ENCODE results near the gene PTH. TPM values are rescaled to one million over a fixed set of nuclear protein-coding genes. Genes with fewer than 3 reads are reported as not detected.
A peak's percentile ranks its signal among the peaks of the same experiment; 100 is the strongest.

The PTH gene
- total RNA-seq, 2 donors from 2014 or later, result not detected

DNA sequence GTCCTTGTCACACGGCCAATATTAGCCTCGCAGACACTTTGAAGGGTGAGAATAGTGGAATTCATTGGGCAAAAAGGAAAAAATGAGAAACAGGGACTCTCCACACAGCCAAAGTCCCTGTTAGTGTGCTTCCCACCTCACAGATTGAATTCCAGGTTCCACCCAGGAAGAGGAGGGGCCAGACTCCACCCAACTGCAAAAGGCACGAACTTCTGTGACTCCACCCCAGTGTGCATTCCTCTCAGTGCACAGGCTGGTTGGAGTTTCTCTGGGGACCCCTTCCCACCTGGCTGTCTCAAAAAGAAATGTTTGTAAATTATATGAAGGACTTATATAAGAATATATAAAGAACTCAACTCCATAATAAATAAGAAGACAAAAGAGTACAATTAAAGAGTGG, 20.7 kb downstream of the PTH start:
- Histone ChIP-seq H3K9me3 (no peaks in the 10 kb centered on the region), H3K4me1 (no peaks in the 10 kb centered on the region), H3K27ac (no peak overlapping the region), H3K36me3 (no peaks in the 10 kb centered on the region), H3K4me3 (no peak overlapping the region), H3K27me3 (no peaks in the 10 kb centered on the region)
- DNase-seq (ENCODE audit: low spot score), result no peak
- TF ChIP-seq, protein P1, sequence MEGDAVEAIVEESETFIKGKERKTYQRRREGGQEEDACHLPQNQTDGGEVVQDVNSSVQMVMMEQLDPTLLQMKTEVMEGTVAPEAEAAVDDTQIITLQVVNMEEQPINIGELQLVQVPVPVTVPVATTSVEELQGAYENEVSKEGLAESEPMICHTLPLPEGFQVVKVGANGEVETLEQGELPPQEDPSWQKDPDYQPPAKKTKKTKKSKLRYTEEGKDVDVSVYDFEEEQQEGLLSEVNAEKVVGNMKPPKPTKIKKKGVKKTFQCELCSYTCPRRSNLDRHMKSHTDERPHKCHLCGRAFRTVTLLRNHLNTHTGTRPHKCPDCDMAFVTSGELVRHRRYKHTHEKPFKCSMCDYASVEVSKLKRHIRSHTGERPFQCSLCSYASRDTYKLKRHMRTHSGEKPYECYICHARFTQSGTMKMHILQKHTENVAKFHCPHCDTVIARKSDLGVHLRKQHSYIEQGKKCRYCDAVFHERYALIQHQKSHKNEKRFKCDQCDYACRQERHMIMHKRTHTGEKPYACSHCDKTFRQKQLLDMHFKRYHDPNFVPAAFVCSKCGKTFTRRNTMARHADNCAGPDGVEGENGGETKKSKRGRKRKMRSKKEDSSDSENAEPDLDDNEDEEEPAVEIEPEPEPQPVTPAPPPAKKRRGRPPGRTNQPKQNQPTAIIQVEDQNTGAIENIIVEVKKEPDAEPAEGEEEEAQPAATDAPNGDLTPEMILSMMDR (IDR thresholded peaks at IDR 0.05), result no peak

DNA sequence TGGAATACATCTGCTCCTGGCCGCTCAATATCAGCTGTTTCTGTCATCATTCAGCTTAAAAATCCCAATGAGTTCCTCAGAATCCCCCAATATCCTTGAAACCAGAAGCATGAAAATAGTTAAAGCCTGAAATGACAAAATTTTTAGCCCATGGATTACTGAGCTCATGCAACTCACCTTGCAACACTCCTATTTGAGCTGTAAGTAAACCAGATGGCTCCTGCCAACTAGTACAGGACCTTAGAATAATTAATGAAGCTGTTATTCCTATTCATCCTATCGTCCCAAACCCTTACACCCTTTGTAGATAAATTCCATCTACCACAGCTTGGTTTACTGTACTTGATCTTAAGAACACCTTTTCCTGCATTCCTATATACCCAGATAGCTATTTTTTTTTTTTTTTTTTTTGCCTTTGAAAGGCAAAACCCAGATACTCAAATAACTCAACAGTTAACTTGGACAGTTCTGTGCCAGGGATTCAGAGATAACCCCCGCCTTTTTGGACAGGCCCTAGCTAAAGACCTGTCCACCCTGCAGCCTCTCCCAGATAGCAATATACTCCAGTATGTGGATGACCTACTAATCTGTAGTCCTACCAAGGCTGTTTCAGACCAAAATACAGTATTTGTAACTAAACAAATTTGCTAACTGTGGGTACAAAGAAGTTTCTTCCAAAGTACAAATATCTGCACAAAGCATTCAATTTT, 22.6 kb downstream of the PTH start:
- no peaks in the 10 kb centered on the region for H3K36me3 ChIP-seq
- H3K27ac ChIP-seq, result no peak overlapping the region
- no peak overlapping the region for H3K4me3 ChIP-seq
- no peak for DNase-seq (ENCODE audit: low spot score)
- no peaks in the 10 kb centered on the region for H3K4me1 ChIP-seq
- H3K27me3 ChIP-seq, result no peaks in the 10 kb centered on the region
- TF ChIP-seq, protein P1 (IDR thresholded peaks at IDR 0.05), result no peak
- H3K9me3 ChIP-seq, result no peaks in the 10 kb centered on the region

DNA sequence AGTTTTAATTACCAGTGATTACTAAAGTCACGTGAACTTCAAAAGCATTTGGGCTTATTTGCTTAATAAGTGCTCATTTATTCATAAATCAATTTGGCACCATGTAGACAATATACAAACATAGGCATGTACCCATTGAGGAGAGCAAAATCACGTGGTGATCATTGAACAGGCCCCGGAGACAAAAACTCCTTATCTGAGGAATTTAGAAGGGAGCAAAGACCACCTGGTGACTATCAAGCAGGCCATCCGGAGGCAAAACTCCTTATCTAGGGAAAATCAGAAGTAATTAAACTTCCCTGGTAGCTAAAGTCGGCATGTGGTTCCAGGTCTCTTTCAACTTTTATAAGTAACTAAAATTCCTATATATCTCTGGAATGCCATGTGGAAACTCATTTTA, 27.0 kb downstream of the PTH start:
- TF ChIP-seq, protein P1 (IDR thresholded peaks at IDR 0.05), result no peak
- Histone ChIP-seq H3K9me3 (no peaks in the 10 kb centered on the region), H3K27ac (no peak overlapping the region), H3K36me3 (no peaks in the 10 kb centered on the region), H3K4me1 (peaks cover 0 to 5% of the 10 kb centered on the region in 2 donors), H3K27me3 (no peaks in the 10 kb centered on the region), H3K4me3 (no peak overlapping the region)
- no peak for DNase-seq (ENCODE audit: low spot score)

DNA sequence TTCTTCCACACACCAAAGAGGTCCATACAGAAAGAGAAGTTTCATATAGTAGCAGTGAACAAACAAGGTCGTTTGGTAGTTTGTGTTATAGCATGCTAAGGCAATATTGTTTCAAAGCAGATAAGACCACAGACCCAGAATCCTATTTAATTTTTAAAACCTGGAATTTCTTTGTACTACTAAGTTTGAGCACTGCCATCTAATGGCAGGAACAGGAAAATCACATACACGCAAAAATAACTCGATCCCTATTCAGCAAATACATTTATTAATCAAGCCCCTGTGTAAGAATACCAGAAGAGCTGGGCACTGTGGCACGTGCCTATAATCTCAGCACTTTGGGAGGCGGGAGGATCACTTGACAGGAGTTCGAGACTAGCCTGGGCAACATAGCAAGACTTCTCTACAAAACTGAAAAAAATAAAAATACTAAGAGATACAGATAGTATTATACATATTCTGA, 29.9 kb downstream of the PTH start:
- DNase-seq (ENCODE audit: low spot score), result no peak
- Histone ChIP-seq H3K27ac (no peak overlapping the region), H3K4me1 (peaks cover 0 to 7% of the 10 kb centered on the region in 2 donors), H3K36me3 (no peaks in the 10 kb centered on the region), H3K9me3 (no peaks in the 10 kb centered on the region), H3K4me3 (no peak overlapping the region), H3K27me3 (no peaks in the 10 kb centered on the region)
- TF ChIP-seq, protein P1 (IDR thresholded peaks at IDR 0.05), result peak; percentile 37 to 75

DNA sequence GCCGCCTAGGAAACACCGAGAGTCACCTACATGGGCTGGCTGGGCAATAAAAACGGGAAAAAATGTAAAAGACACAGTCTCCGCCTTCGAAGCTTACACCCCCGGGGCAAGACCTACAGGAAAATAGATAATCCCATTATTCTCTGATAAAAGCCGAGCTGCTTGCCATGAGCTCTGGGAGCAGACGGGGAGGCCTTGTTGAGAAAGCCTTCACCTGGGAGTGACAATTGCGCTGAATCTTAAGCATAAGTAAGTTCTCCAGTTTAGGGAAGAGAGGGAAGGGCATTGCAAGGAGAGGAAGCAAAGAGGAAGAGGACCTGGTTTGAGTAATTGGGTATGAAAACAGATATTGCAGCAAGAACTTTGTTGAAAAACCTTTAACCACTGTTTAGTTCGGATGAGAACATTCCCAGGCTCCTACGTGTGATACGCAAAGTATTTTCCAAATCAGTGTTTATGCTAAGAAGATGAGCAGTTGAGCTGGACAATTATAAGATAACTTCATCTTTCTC, 32.0 kb downstream of the PTH start:
- Histone ChIP-seq H3K36me3 (no peaks in the 10 kb centered on the region), H3K27me3 (no peaks in the 10 kb centered on the region), H3K9me3 (no peaks in the 10 kb centered on the region), H3K27ac (peak overlapping the region; percentile 85 to 93), H3K4me1 (peaks cover 0 to 7% of the 10 kb centered on the region in 2 donors), H3K4me3 (peak overlapping the region; percentile 70 to 92)
- no peak for DNase-seq (ENCODE audit: low spot score)
- TF ChIP-seq, protein P1 (IDR thresholded peaks at IDR 0.05), result no peak

Measured in right atrium auricular region (tissue), 2 donors.